Measurements from ENCODE around the gene FKBP1C. TPM values are rescaled to one million over a fixed set of nuclear protein-coding genes. Genes with fewer than 3 reads are reported as not detected.
"Not testable (repeated sequence)": the region's sequence is repeated elsewhere in the genome, so short reads cannot be mapped to it uniquely, and the experiment has no call there.

The FKBP1C gene
- total and polyA plus RNA-seq, 2 donors (not counting 3 experiments of a cell fraction or from before 2014, with no cell fraction given): 2.0 to 7.7 TPM

DNA sequence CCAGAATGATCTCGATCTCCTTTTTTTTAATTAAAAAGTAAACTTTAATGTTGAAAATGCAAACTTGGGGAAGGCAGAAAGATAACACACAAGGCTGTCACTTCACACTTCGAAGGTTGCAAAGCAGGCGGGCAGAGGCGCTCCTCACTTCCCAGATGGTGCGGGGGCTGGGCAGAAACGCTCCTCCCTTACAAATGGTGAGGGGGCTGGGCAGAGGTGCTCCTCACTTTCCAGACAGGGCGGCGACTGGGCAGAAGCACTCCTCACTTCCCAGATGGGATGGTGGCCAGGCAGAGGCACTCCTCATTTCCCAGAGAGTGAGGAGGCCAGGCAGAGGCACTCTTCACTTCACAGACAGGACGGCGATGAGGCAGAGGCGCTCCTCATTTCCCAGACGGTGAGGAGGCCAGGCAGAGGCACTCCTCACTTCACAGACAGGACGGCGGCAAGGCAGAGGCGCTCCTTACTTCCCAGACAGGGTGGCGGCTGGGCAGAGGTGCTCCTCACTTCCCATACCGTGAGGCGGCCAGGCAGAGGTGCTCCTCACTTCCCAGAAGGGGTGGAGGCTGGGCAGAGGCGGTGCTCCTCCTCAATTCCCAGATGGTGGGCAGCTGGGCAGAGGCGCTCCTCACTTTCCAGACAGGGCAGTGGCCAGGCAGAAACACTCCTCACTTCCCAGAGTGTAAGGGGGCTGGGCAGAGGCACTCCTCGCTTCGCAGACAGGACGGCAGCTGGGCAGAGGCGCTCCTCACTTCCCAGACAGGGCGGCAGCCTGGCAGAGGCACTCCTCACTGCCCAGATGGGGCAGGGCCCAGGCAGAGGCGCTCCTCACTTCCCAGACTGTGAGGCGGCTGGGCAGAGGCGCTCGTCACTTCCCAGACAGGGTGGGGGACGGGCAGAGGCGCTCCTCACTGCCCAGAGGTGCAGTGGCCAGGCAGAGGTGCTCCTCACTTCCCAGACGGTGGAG lies 16.9 kb downstream of the FKBP1C start:
- intact Hi-C loops (cut with micrococcal nuclease); H3K27me3 ChIP-seq (ENCODE audit: control insufficient read depth in 2 of 2, insufficient read depth in 2 of 2, low read length in 2 of 2); H3K79me2 ChIP-seq (ENCODE audit: control insufficient read depth, insufficient read depth, low read length); BruUV-seq (replicated peaks); H3K27ac ChIP-seq (ENCODE audit: insufficient read depth, low read depth, low read length); FAIRE-seq; CTCF ChIA-PET; H3K9me1 ChIP-seq (replicated peaks; ENCODE audit: control insufficient read depth, extremely low read depth, insufficient read depth, low read length); POLR2A ChIA-PET; DNase-seq (ENCODE audit: low read depth, low spot score); H3K36me3 ChIP-seq (ENCODE audit: control insufficient read depth in 2 of 2, extremely low read depth in 1 of 2, insufficient read depth in 2 of 2, low read length in 2 of 2); H2AFZ ChIP-seq (ENCODE audit: low read depth, low read length); H3K9ac ChIP-seq (replicated peaks; ENCODE audit: extremely low read depth, insufficient read depth, low read length); dilution Hi-C loops (cut with MboI; ENCODE audit: extremely low pct_ligation_motif_present, low sequenced_read_pairs); H3K4me2 ChIP-seq (ENCODE audit: insufficient read depth, low read length); H3K4me1 ChIP-seq (ENCODE audit: control insufficient read depth, extremely low read depth, insufficient read depth, low read length); H4K20me1 ChIP-seq (replicated peaks; ENCODE audit: control insufficient read depth, extremely low read depth, insufficient read depth, low read length); H3K4me3 ChIP-seq (replicated peaks in 1 of 3; ENCODE audit: insufficient read depth in 1 of 3, low read depth in 1 of 3, low read length in 3 of 3); H3K9me3 ChIP-seq (replicated peaks; ENCODE audit: control insufficient read depth, insufficient read depth, low read length): not testable (repeated sequence)

DNA sequence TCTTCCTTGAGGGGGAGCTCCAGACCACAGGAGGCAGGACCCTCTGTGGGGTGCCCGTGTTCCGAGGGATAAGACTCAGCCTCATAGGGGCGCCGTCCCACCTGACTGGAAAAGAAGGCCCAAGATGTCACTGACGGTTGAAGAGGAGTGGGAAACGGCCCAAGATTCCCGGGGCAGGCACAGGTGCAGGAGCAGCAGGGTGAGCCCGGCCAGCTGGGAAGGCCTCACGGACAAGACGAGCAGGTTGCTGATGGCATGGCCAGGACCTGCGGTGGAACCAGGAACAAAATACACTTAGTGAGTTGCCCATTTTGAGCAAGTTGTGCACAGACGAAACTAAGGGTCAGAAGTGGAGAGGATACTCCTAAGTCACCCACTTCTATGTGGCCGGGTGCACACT lies 18.8 kb downstream of the FKBP1C start:
- dilution Hi-C loops (cut with MboI; ENCODE audit: extremely low pct_ligation_motif_present, low sequenced_read_pairs); H3K9me1 ChIP-seq (replicated peaks; ENCODE audit: control insufficient read depth, extremely low read depth, insufficient read depth, low read length); H3K4me1 ChIP-seq (ENCODE audit: control insufficient read depth, extremely low read depth, insufficient read depth, low read length); H3K4me2 ChIP-seq (ENCODE audit: insufficient read depth, low read length); H3K36me3 ChIP-seq (ENCODE audit: control insufficient read depth in 2 of 2, extremely low read depth in 1 of 2, insufficient read depth in 2 of 2, low read length in 2 of 2); H4K20me1 ChIP-seq (replicated peaks; ENCODE audit: control insufficient read depth, extremely low read depth, insufficient read depth, low read length); H3K27me3 ChIP-seq (ENCODE audit: control insufficient read depth in 2 of 2, insufficient read depth in 2 of 2, low read length in 2 of 2); FAIRE-seq; intact Hi-C loops (cut with micrococcal nuclease); H3K4me3 ChIP-seq (replicated peaks in 1 of 3; ENCODE audit: insufficient read depth in 1 of 3, low read depth in 1 of 3, low read length in 3 of 3); DNase-seq (ENCODE audit: low read depth, low spot score); BruUV-seq (replicated peaks); POLR2A ChIA-PET; H3K27ac ChIP-seq (ENCODE audit: insufficient read depth, low read depth, low read length); H3K9me3 ChIP-seq (replicated peaks; ENCODE audit: control insufficient read depth, insufficient read depth, low read length); H2AFZ ChIP-seq (ENCODE audit: low read depth, low read length); CTCF ChIA-PET; H3K79me2 ChIP-seq (ENCODE audit: control insufficient read depth, insufficient read depth, low read length); H3K9ac ChIP-seq (replicated peaks; ENCODE audit: extremely low read depth, insufficient read depth, low read length): not testable (repeated sequence)

DNA sequence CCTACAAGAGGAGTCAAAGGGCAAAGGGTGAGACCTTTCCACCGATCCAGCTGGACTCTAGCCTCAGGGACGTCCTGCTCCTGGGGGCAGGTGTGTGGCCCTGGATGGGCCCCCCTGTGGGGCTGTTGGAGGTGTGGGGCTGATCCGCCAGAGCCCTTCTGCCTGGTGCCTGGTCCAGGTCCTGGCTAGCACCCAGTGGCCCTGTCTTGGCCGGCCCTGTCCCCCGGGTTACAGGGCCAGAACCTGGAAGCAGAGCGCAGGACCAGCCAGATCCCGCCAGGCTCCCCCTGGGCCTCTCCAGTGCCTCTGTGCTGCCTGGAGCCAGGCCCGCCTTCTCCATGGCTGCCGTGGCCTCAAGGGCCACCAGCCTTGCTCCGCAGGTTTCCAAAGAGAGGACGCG lies 19.2 kb downstream of the FKBP1C start:
- CTCF ChIA-PET; H3K4me2 ChIP-seq (ENCODE audit: insufficient read depth, low read length); H3K27me3 ChIP-seq (ENCODE audit: control insufficient read depth in 2 of 2, insufficient read depth in 2 of 2, low read length in 2 of 2); H3K4me1 ChIP-seq (ENCODE audit: control insufficient read depth, extremely low read depth, insufficient read depth, low read length); intact Hi-C loops (cut with micrococcal nuclease); POLR2A ChIA-PET; H3K9ac ChIP-seq (replicated peaks; ENCODE audit: extremely low read depth, insufficient read depth, low read length); H3K9me1 ChIP-seq (replicated peaks; ENCODE audit: control insufficient read depth, extremely low read depth, insufficient read depth, low read length); H3K4me3 ChIP-seq (replicated peaks in 1 of 3; ENCODE audit: insufficient read depth in 1 of 3, low read depth in 1 of 3, low read length in 3 of 3); dilution Hi-C loops (cut with MboI; ENCODE audit: extremely low pct_ligation_motif_present, low sequenced_read_pairs); DNase-seq (ENCODE audit: low read depth, low spot score); BruUV-seq (replicated peaks); H2AFZ ChIP-seq (ENCODE audit: low read depth, low read length); H3K36me3 ChIP-seq (ENCODE audit: control insufficient read depth in 2 of 2, extremely low read depth in 1 of 2, insufficient read depth in 2 of 2, low read length in 2 of 2); H3K79me2 ChIP-seq (ENCODE audit: control insufficient read depth, insufficient read depth, low read length); H3K9me3 ChIP-seq (replicated peaks; ENCODE audit: control insufficient read depth, insufficient read depth, low read length); H4K20me1 ChIP-seq (replicated peaks; ENCODE audit: control insufficient read depth, extremely low read depth, insufficient read depth, low read length); H3K27ac ChIP-seq (ENCODE audit: insufficient read depth, low read depth, low read length); FAIRE-seq: not testable (repeated sequence)

Data from endothelial cell of umbilical vein (primary cell).